ENCODE data around the gene PIGV. TPM values are rescaled to one million over a fixed set of nuclear protein-coding genes. Genes with fewer than 3 reads are reported as not detected.

The PIGV gene
- polyA plus RNA-seq, 1 donor (not counting 4 experiments of a cell fraction or from before 2014, with no cell fraction given), result 14.2 TPM

GRCh38 chr1:26791148-26791547, 3.4 kb downstream of the PIGV start:
- Histone ChIP-seq H3K27ac (ENCODE audit: control insufficient read depth, insufficient read depth, low read length) (no peak overlapping the region), H3K9me1 (ENCODE audit: control insufficient read depth, extremely low read depth, insufficient read depth, low read length) (no peaks in the 10 kb centered on the region), H3K9ac (ENCODE audit: control insufficient read depth, extremely low read depth, insufficient read depth, low read length) (no peak overlapping the region), H3K36me3 (ENCODE audit: control insufficient read depth in 2 of 2, extremely low read depth in 1 of 2, insufficient read depth in 2 of 2, low read length in 2 of 2) (peaks cover 10 to 17% of the 10 kb centered on the region in 2 experiments), H3K4me2 (ENCODE audit: control insufficient read depth, extremely low read depth, insufficient read depth, low read depth, low read length) (no peak overlapping the region), H4K20me1 (ENCODE audit: control insufficient read depth, extremely low read depth, insufficient read depth, low read length) (no peaks in the 10 kb centered on the region), H2AFZ (ENCODE audit: control insufficient read depth, low read length) (no peak overlapping the region), H3K79me2 (ENCODE audit: control insufficient read depth, insufficient read depth, low read length) (peaks cover 1% of the 10 kb centered on the region), H3K4me3 (ENCODE audit: control insufficient read depth in 2 of 3, extremely low read depth in 1 of 3, insufficient read depth in 2 of 3, low read depth in 1 of 3, low read length in 3 of 3) (no peak overlapping the region), H3K27me3 (ENCODE audit: control insufficient read depth, extremely low read depth, insufficient read depth, low read length) (no peaks in the 10 kb centered on the region), H3K4me1 (ENCODE audit: control insufficient read depth, extremely low read depth, insufficient read depth, low read length) (peaks cover 23% of the 10 kb centered on the region), H3K9me3 (ENCODE audit: control insufficient read depth, low read depth, low read length) (no peaks in the 10 kb centered on the region)
- no peak for DNase-seq (ENCODE audit: low read depth, low spot score)
- TF ChIP-seq EZH2 (IDR thresholded peaks at IDR 0.05; ENCODE audit: low read length), result no peak
- no peak for FAIRE-seq
- dilution Hi-C loops (cut with MboI; ENCODE audit: extremely low pct_ligation_motif_present, low sequenced_read_pairs), result no loop called here

DNA sequence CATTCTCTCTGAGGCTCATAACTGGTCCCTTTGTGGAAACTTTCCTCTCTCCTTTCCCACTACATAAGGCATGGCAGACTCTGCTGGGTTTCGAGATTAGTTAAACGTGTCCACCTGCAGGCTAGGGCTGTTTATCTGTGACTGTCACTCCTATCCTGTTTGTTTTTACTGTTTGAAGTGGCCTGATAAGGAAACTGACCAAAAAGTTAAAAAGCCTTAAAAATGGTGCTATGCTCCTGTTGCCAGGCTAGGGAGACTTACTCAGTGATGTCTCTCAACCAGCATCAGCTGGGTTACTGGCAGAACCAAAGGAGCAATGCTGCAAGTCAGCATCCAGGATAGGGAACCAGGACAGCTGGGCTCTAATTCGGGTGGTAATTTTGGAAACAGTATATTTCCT, 3.9 kb downstream of the PIGV start:
- FAIRE-seq (no peak), DNase-seq (ENCODE audit: low read depth, low spot score) (no peak)
- Histone ChIP-seq H3K9me3 (ENCODE audit: control insufficient read depth, low read depth, low read length) (no peaks in the 10 kb centered on the region), H3K4me2 (ENCODE audit: control insufficient read depth, extremely low read depth, insufficient read depth, low read depth, low read length) (no peak overlapping the region), H4K20me1 (ENCODE audit: control insufficient read depth, extremely low read depth, insufficient read depth, low read length) (no peaks in the 10 kb centered on the region), H3K9ac (ENCODE audit: control insufficient read depth, extremely low read depth, insufficient read depth, low read length) (no peak overlapping the region), H3K9me1 (ENCODE audit: control insufficient read depth, extremely low read depth, insufficient read depth, low read length) (no peaks in the 10 kb centered on the region), H3K36me3 (ENCODE audit: control insufficient read depth in 2 of 2, extremely low read depth in 1 of 2, insufficient read depth in 2 of 2, low read length in 2 of 2) (peaks cover 11 to 17% of the 10 kb centered on the region in 2 experiments), H3K27ac (ENCODE audit: control insufficient read depth, insufficient read depth, low read length) (no peak overlapping the region), H3K79me2 (ENCODE audit: control insufficient read depth, insufficient read depth, low read length) (peaks cover 1% of the 10 kb centered on the region), H3K4me1 (ENCODE audit: control insufficient read depth, extremely low read depth, insufficient read depth, low read length) (peaks cover 19% of the 10 kb centered on the region), H3K27me3 (ENCODE audit: control insufficient read depth, extremely low read depth, insufficient read depth, low read length) (no peaks in the 10 kb centered on the region), H3K4me3 (ENCODE audit: control insufficient read depth in 2 of 3, extremely low read depth in 1 of 3, insufficient read depth in 2 of 3, low read depth in 1 of 3, low read length in 3 of 3) (no peak overlapping the region), H2AFZ (ENCODE audit: control insufficient read depth, low read length) (no peak overlapping the region)
- dilution Hi-C loops (cut with MboI; ENCODE audit: extremely low pct_ligation_motif_present, low sequenced_read_pairs), result no loop called here
- TF ChIP-seq EZH2 (IDR thresholded peaks at IDR 0.05; ENCODE audit: low read length), result no peak
- TF ChIP-seq, protein P1, sequence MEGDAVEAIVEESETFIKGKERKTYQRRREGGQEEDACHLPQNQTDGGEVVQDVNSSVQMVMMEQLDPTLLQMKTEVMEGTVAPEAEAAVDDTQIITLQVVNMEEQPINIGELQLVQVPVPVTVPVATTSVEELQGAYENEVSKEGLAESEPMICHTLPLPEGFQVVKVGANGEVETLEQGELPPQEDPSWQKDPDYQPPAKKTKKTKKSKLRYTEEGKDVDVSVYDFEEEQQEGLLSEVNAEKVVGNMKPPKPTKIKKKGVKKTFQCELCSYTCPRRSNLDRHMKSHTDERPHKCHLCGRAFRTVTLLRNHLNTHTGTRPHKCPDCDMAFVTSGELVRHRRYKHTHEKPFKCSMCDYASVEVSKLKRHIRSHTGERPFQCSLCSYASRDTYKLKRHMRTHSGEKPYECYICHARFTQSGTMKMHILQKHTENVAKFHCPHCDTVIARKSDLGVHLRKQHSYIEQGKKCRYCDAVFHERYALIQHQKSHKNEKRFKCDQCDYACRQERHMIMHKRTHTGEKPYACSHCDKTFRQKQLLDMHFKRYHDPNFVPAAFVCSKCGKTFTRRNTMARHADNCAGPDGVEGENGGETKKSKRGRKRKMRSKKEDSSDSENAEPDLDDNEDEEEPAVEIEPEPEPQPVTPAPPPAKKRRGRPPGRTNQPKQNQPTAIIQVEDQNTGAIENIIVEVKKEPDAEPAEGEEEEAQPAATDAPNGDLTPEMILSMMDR (optimal IDR thresholded peaks at IDR 0.05 in 1 of 3, IDR thresholded peaks at IDR 0.05 in 1 of 3, conservative IDR thresholded peaks at IDR 0.05 in 1 of 3; ENCODE audit: extremely low read depth in 1 of 3, insufficient read depth in 2 of 3, low read length in 3 of 3), result no peak

- H3K9me1 ChIP-seq (ENCODE audit: control insufficient read depth, extremely low read depth, insufficient read depth, low read length), result no peaks in the 10 kb centered on the region
- no peak overlapping the region for H3K9ac ChIP-seq (ENCODE audit: control insufficient read depth, extremely low read depth, insufficient read depth, low read length)
- H3K36me3 ChIP-seq (ENCODE audit: control insufficient read depth in 2 of 2, extremely low read depth in 1 of 2, insufficient read depth in 2 of 2, low read length in 2 of 2), result peaks cover 13 to 17% of the 10 kb centered on the region in 2 experiments
- no peak overlapping the region for H2AFZ ChIP-seq (ENCODE audit: control insufficient read depth, low read length)
- H3K27me3 ChIP-seq (ENCODE audit: control insufficient read depth, extremely low read depth, insufficient read depth, low read length), result no peaks in the 10 kb centered on the region
- DNase-seq (ENCODE audit: low read depth, low spot score), result no peak
- H3K9me3 ChIP-seq (ENCODE audit: control insufficient read depth, low read depth, low read length), result no peaks in the 10 kb centered on the region
- no peak overlapping the region for H3K4me2 ChIP-seq (ENCODE audit: control insufficient read depth, extremely low read depth, insufficient read depth, low read depth, low read length)
- TF ChIP-seq EZH2 (IDR thresholded peaks at IDR 0.05; ENCODE audit: low read length), result no peak
- TF ChIP-seq, protein P1 (optimal IDR thresholded peaks at IDR 0.05 in 1 of 3, IDR thresholded peaks at IDR 0.05 in 1 of 3, conservative IDR thresholded peaks at IDR 0.05 in 1 of 3; ENCODE audit: extremely low read depth in 1 of 3, insufficient read depth in 2 of 3, low read length in 3 of 3), result no peak
- H3K4me3 ChIP-seq (ENCODE audit: control insufficient read depth in 2 of 3, extremely low read depth in 1 of 3, insufficient read depth in 2 of 3, low read depth in 1 of 3, low read length in 3 of 3), result no peak overlapping the region
- dilution Hi-C loops (cut with MboI; ENCODE audit: extremely low pct_ligation_motif_present, low sequenced_read_pairs), result no loop called here
- H3K27ac ChIP-seq (ENCODE audit: control insufficient read depth, insufficient read depth, low read length), result no peak overlapping the region
- H3K4me1 ChIP-seq (ENCODE audit: control insufficient read depth, extremely low read depth, insufficient read depth, low read length), result peaks cover 9% of the 10 kb centered on the region
- no peaks in the 10 kb centered on the region for H4K20me1 ChIP-seq (ENCODE audit: control insufficient read depth, extremely low read depth, insufficient read depth, low read length)
- FAIRE-seq, result no peak
- H3K79me2 ChIP-seq (ENCODE audit: control insufficient read depth, insufficient read depth, low read length), result peaks cover 1% of the 10 kb centered on the region
Observed at GRCh38 chr1:26792924-26793323, 5.2 kb downstream of the PIGV start.
